ENCODE data around the gene TNNC1. TPM values are rescaled to one million over a fixed set of nuclear protein-coding genes. Genes with fewer than 3 reads are reported as not detected.

The TNNC1 gene
- total and polyA plus RNA-seq, 9 of the 15 experiments (the other 6 are each of a cell fraction or from before 2014, with no cell fraction given): 0.08 to 0.85 (median 0.42) TPM; not detected in 4

DNA sequence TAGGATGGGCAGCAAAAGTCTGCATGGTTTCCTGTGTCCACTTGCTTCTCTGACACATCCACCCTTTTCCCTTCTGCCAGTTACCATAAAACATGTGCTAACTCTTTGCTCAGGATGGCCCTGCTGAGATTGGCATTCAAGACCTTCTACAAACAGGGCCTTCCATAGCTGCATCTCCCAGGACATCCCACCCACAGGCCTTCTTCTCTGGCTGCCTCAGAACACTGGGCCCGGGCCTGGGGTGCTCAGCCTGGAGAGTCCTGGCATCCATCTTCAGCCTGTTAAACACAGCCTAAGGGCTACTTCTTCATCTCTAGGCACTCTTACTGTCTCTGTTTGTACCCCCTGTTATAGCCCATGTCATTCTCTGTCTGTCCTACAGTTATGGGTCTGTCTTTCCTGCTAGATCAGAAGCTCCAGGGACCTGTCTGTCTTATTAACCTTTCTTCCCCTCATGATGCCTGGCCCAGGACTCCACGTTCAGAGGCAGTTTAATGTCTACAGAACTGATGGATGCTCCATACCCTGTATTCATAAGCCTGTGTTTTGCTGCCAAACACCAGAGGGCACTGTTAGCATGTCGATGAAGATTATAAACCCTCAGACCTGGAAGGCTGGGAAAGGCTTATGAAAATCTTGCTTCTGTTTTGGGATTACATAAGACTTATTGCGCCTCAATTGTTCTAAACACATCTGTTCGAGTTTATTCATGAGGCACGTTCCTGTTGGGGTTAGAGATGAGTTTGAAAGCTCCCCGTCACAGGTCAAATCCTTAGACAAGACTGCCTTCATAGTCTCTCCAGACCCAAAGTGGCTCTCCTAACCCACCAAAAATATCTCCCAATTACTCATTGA lies 25.5 kb downstream of the TNNC1 start (continued):
- TF ChIP-seq, protein P1, sequence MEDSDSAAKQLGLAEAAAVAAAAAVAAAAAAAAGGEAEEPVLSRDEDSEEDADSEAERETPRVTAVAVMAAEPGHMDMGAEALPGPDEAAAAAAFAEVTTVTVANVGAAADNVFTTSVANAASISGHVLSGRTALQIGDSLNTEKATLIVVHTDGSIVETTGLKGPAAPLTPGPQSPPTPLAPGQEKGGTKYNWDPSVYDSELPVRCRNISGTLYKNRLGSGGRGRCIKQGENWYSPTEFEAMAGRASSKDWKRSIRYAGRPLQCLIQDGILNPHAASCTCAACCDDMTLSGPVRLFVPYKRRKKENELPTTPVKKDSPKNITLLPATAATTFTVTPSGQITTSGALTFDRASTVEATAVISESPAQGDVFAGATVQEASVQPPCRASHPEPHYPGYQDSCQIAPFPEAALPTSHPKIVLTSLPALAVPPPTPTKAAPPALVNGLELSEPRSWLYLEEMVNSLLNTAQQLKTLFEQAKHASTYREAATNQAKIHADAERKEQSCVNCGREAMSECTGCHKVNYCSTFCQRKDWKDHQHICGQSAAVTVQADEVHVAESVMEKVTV (CRISPR knock-in tag; IDR thresholded peaks at IDR 0.05): peak; percentile 45
- TF ChIP-seq KLF16 (IDR thresholded peaks at IDR 0.05): no peak

DNA sequence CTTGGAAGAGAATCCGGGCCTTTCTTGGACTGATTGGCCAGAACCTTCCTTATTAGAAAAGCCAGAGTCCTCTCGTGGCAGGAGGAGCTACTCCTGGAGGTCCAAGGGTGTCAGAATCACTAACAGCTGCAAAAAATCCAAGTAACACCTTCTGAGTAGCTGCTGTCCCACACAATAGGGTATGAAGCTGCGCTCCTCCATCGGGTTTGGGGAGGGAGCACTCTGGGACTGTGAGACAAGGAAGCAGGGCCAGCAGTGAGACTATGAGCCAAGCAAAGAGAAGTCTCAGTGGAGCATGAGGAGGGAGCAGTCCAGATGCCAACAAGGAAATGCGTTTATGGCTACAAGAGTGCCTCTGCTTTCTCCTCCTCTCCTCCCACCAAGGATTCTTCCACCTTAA lies 30.7 kb downstream of the TNNC1 start:
- FAIRE-seq (no peak), ATAC-seq (no peak), DNase-seq (ENCODE audit: extremely low read depth in 1 of 4, low spot score in 3 of 4) (no peak)
- ChIA-PET CTCF (ENCODE audit: low intra/inter-chr PET ratio) (no interaction called here), POLR2A (interaction anchor here (0.6 kb wide), 2 partner anchors 258 to 291 kb away, joined by 3 read pairs; no protein-coding TSS in a partner anchor)
- no peaks in the 10 kb centered on the region for H3K9me3 ChIP-seq (replicated peaks; ENCODE audit: control insufficient read depth, insufficient read depth, low read depth, low read length)
- H3K9me1 ChIP-seq (ENCODE audit: control insufficient read depth, insufficient read depth, low read length): no peaks in the 10 kb centered on the region
- no TSS peak for BruUV-seq (replicated peaks)
- WGBS (ENCODE audit: insufficient coverage, low coverage, missing lambda C conversion rate): 21% methylated on average over 5 of the region's 5 CpGs
- H4K20me1 ChIP-seq (replicated peaks; ENCODE audit: control insufficient read depth, insufficient read depth, low read length): no peaks in the 10 kb centered on the region
- no peak overlapping the region; a peak in 1 of 4 replicates for H3K9ac ChIP-seq (ENCODE audit: insufficient read depth in 1 of 2, low read depth in 2 of 2, low read length in 2 of 2)
- TF ChIP-seq KLF10 (CRISPR knock-in tag; IDR thresholded peaks at IDR 0.05) (no peak), ESRRA (IDR thresholded peaks at IDR 0.05; ENCODE audit: borderline replicate concordance, low read depth) (no peak)
- intact Hi-C loops (cut with micrococcal nuclease): no loop called here
- no peak overlapping the region for H3K4me2 ChIP-seq (ENCODE audit: insufficient read depth, low read length)
- no peaks in the 10 kb centered on the region for H3K27me3 ChIP-seq (ENCODE audit: control insufficient read depth in 2 of 2, insufficient read depth in 2 of 2, low read length in 2 of 2)
- no peak overlapping the region for H3K27ac ChIP-seq (ENCODE audit: extremely low read depth, low read depth, low read length)
- no peak overlapping the region for H3K4me3 ChIP-seq
- no peak overlapping the region for H2AFZ ChIP-seq (ENCODE audit: low read depth, low read length)
- in situ Hi-C loops (cut with MboI): no loop called here
- no peaks in the 10 kb centered on the region; a peak in 1 of 5 replicates for H3K4me1 ChIP-seq (replicated peaks in 1 of 2; ENCODE audit: control insufficient read depth in 2 of 2, insufficient read depth in 2 of 2, low read length in 2 of 2)
- H3K79me2 ChIP-seq (ENCODE audit: control insufficient read depth, insufficient read depth, low read length): no peaks in the 10 kb centered on the region
- H3K36me3 ChIP-seq (ENCODE audit: control insufficient read depth, insufficient read depth, low read length): no peaks in the 10 kb centered on the region; the same call in 2 of the 3 replicates

All from K562 (cell line).